PC-3 (cell line): ENCODE data around the gene SIVA1.

Experiments
- EZH2phosphoT487 ChIP-seq: fragments of 300-600 bp; sonication (generic); IDR thresholded peaks from 2 replicates; pipeline ENCODE4 v1.6.1; 2018; ENCODE audit warnings: mild to moderate bottlenecking, antibody characterized with exemption, low read length, borderline replicate concordance
- TF ChIP-seq, protein P1 (sequence below): fragments of 300-600 bp; sonication (generic); conservative IDR thresholded peaks from 2 replicates; pipeline ENCODE4 v1.5.1; 2017; ENCODE audit warnings: antibody characterized with exemption, low read depth, mild to moderate bottlenecking, low read length

DNA sequence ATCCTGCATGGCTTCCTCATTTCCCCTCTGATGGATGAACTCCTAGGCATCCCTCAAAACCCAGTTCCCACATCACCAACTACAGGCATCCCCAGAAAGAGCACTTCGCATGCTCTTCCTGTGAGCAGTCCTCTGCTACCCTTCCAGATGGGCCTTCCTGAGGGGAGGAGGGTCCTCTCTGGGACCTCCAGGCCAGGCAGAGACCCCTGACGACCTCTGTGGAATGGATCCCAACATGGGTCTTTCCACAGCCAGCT is 40.7 kb downstream of the SIVA1 start:
- TF ChIP-seq, protein P1, sequence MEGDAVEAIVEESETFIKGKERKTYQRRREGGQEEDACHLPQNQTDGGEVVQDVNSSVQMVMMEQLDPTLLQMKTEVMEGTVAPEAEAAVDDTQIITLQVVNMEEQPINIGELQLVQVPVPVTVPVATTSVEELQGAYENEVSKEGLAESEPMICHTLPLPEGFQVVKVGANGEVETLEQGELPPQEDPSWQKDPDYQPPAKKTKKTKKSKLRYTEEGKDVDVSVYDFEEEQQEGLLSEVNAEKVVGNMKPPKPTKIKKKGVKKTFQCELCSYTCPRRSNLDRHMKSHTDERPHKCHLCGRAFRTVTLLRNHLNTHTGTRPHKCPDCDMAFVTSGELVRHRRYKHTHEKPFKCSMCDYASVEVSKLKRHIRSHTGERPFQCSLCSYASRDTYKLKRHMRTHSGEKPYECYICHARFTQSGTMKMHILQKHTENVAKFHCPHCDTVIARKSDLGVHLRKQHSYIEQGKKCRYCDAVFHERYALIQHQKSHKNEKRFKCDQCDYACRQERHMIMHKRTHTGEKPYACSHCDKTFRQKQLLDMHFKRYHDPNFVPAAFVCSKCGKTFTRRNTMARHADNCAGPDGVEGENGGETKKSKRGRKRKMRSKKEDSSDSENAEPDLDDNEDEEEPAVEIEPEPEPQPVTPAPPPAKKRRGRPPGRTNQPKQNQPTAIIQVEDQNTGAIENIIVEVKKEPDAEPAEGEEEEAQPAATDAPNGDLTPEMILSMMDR: no peak
- TF ChIP-seq EZH2phosphoT487: no peak
